Measurements from ENCODE around the gene GALP. TPM values are rescaled to one million over a fixed set of nuclear protein-coding genes. Genes with fewer than 3 reads are reported as not detected.

The GALP gene
- total RNA-seq, 1 donor from 2014 or later = not detected

GRCh38 chr19:56159622-56160271 lies 16.1 kb upstream of the GALP start:
- intact Hi-C loops (cut with micrococcal nuclease) = no loop called here
- peaks cover 21% of the 10 kb centered on the region for H3K4me1 ChIP-seq
- no peak for DNase-seq
- H3K4me3 ChIP-seq = no peak overlapping the region
- no peaks in the 10 kb centered on the region for H3K27me3 ChIP-seq (ENCODE audit: low read depth)
- TF ChIP-seq, protein P1, sequence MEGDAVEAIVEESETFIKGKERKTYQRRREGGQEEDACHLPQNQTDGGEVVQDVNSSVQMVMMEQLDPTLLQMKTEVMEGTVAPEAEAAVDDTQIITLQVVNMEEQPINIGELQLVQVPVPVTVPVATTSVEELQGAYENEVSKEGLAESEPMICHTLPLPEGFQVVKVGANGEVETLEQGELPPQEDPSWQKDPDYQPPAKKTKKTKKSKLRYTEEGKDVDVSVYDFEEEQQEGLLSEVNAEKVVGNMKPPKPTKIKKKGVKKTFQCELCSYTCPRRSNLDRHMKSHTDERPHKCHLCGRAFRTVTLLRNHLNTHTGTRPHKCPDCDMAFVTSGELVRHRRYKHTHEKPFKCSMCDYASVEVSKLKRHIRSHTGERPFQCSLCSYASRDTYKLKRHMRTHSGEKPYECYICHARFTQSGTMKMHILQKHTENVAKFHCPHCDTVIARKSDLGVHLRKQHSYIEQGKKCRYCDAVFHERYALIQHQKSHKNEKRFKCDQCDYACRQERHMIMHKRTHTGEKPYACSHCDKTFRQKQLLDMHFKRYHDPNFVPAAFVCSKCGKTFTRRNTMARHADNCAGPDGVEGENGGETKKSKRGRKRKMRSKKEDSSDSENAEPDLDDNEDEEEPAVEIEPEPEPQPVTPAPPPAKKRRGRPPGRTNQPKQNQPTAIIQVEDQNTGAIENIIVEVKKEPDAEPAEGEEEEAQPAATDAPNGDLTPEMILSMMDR (IDR thresholded peaks at IDR 0.05; ENCODE audit: borderline replicate concordance) = no peak
- no peaks in the 10 kb centered on the region for H3K9me3 ChIP-seq (replicated peaks)
- H3K27ac ChIP-seq (replicated peaks) = no peak overlapping the region
- H3K36me3 ChIP-seq = peaks cover 35% of the 10 kb centered on the region

- no peak for DNase-seq
- intact Hi-C loops (cut with micrococcal nuclease) = no loop called here
- TF ChIP-seq, protein P1 (IDR thresholded peaks at IDR 0.05; ENCODE audit: borderline replicate concordance) = no peak
- H3K27me3 ChIP-seq (ENCODE audit: low read depth) = no peaks in the 10 kb centered on the region
- H3K27ac ChIP-seq (replicated peaks) = no peak overlapping the region
- H3K4me3 ChIP-seq = no peak overlapping the region
- H3K4me1 ChIP-seq = peaks cover 8% of the 10 kb centered on the region
- no peaks in the 10 kb centered on the region for H3K9me3 ChIP-seq (replicated peaks)
- H3K36me3 ChIP-seq = peaks cover 24% of the 10 kb centered on the region
Measured at GRCh38 chr19:56161534-56161933, 14.3 kb upstream of the GALP start.

GRCh38 chr19:56162258-56162657 lies 13.6 kb upstream of the GALP start:
- Histone ChIP-seq H3K27me3 (ENCODE audit: low read depth) (no peaks in the 10 kb centered on the region), H3K9me3 (replicated peaks) (no peaks in the 10 kb centered on the region), H3K36me3 (peaks cover 24% of the 10 kb centered on the region), H3K27ac (replicated peaks) (no peak overlapping the region), H3K4me1 (peaks cover 4% of the 10 kb centered on the region), H3K4me3 (no peak overlapping the region)
- TF ChIP-seq, protein P1 (IDR thresholded peaks at IDR 0.05; ENCODE audit: borderline replicate concordance) = no peak
- no peak for DNase-seq
- intact Hi-C loops (cut with micrococcal nuclease) = no loop called here

GRCh38 chr19:56163097-56163496 lies 12.7 kb upstream of the GALP start:
- DNase-seq = no peak
- H3K36me3 ChIP-seq = peaks cover 23% of the 10 kb centered on the region
- no peaks in the 10 kb centered on the region for H3K4me1 ChIP-seq
- no peak overlapping the region for H3K27ac ChIP-seq (replicated peaks)
- H3K4me3 ChIP-seq = no peak overlapping the region
- no peaks in the 10 kb centered on the region for H3K9me3 ChIP-seq (replicated peaks)
- TF ChIP-seq, protein P1 (IDR thresholded peaks at IDR 0.05; ENCODE audit: borderline replicate concordance) = no peak
- intact Hi-C loops (cut with micrococcal nuclease) = no loop called here
- H3K27me3 ChIP-seq (ENCODE audit: low read depth) = peaks cover 6% of the 10 kb centered on the region

GRCh38 chr19:56167064-56167578 lies 8.7 kb upstream of the GALP start:
- Histone ChIP-seq H3K4me3 (no peak overlapping the region), H3K9me3 (replicated peaks) (no peaks in the 10 kb centered on the region), H3K27me3 (ENCODE audit: low read depth) (peaks cover 7% of the 10 kb centered on the region), H3K4me1 (peaks cover 17% of the 10 kb centered on the region), H3K27ac (replicated peaks) (no peak overlapping the region), H3K36me3 (no peaks in the 10 kb centered on the region)
- TF ChIP-seq, protein P1 (IDR thresholded peaks at IDR 0.05; ENCODE audit: borderline replicate concordance) = no peak
- DNase-seq = no peak
- intact Hi-C loops (cut with micrococcal nuclease) = no loop called here

Data from left ventricle myocardium inferior (tissue), 1 donor.